NCI-H2196 treated with DMSO at 0.1 percent for 48 hours (cell line): ENCODE results near the gene STK16.
"Not testable (repeated sequence)": the region's sequence is repeated elsewhere in the genome, so short reads cannot be mapped to it uniquely, and the experiment has no call there.

Source experiments
- DNase-seq: peaks from one replicate; lab custom pipeline; 2025; ENCODE audit not compliant: unreplicated experiment; lab: John Stamatoyannopoulos, UW

STK16 gene

GRCh38 chr2:219243291-219243761, 2.0 kb upstream of the STK16 start:
- no peak for DNase-seq

- no peak for DNase-seq
Observed at GRCh38 chr2:219244789-219245147, 511 bp upstream of the STK16 start.

- DNase-seq: no peak
Observed at GRCh38 chr2:219245899-219246230, 586 bp downstream of the STK16 start.

GRCh38 chr2:219246559-219246958, 1.3 kb downstream of the STK16 start:
- DNase-seq: no peak

GRCh38 chr2:219247678-219248642, 2.7 kb downstream of the STK16 start:
- DNase-seq: no peak

GRCh38 chr2:219248845-219249202, 3.5 kb downstream of the STK16 start:
- DNase-seq: no peak

GRCh38 chr2:219249203-219249980, 4.1 kb downstream of the STK16 start:
- peak; percentile 71 for DNase-seq

GRCh38 chr2:219250049-219250781, 4.9 kb downstream of the STK16 start:
- no peak for DNase-seq

GRCh38 chr2:219251656-219252055, 6.4 kb downstream of the STK16 start:
- DNase-seq: no peak

GRCh38 chr2:219252084-219252483, 6.8 kb downstream of the STK16 start:
- DNase-seq: no peak

GRCh38 chr2:219252570-219252899, 7.3 kb downstream of the STK16 start:
- no peak for DNase-seq

GRCh38 chr2:219252900-219253752, 7.8 kb downstream of the STK16 start, which contains the start of gene TUBA4B:
TSS of gene TUBA4B (plus strand) at chr2:219253243. CDS start at chr2:219253408, 165 bp downstream.
- DNase-seq: peak; percentile 11

- DNase-seq: peak; percentile 51
Observed at GRCh38 chr2:219253753-219254589, 8.7 kb downstream of the STK16 start, which contains the start of gene TUBA4A. TSS of gene TUBA4A (minus strand) at chr2:219253918. CDS start at chr2:219253858, 60 bp downstream.

GRCh38 chr2:219254590-219255201, 9.4 kb downstream of the STK16 start:
- DNase-seq: no peak

- not testable (repeated sequence) for DNase-seq
Observed at GRCh38 chr2:219258942-219259341, 13.7 kb downstream of the STK16 start.

GRCh38 chr2:219261024-219261855, 16.0 kb downstream of the STK16 start:
- no peak for DNase-seq

GRCh38 chr2:219266232-219266631, 21.0 kb downstream of the STK16 start:
- no peak for DNase-seq

- DNase-seq: no peak
Observed at GRCh38 chr2:219266886-219267285, 21.6 kb downstream of the STK16 start.
